Fibroblast of pulmonary artery (primary cell): ENCODE measurements around the gene SPG11.

Experiments used
- DNase-seq: peaks from one replicate; pipeline ENCODE4 v3.0.0-alpha.2; 2010; ENCODE audit warnings: low read depth
- H3K4me3 ChIP-seq: replicated peaks from 2 replicates; pipeline ENCODE4 v1.5.1; 2011; ENCODE audit warnings: low read depth, mild to moderate bottlenecking, control low read depth, low read length, moderate library complexity
- CTCF ChIP-seq: IDR thresholded peaks from 2 replicates; pipeline ENCODE4 v1.5.1; 2011; ENCODE audit warnings: mild to moderate bottlenecking, control low read depth, low read length, inconsistent platforms; ENCODE audit errors: missing control alignments

SPG11 gene

GRCh38 chr15:44595656-44596510 lies 67.6 kb downstream of the SPG11 start:
- no peak overlapping the region for H3K4me3 ChIP-seq
- DNase-seq = no peak
- TF ChIP-seq CTCF = no peak

DNA sequence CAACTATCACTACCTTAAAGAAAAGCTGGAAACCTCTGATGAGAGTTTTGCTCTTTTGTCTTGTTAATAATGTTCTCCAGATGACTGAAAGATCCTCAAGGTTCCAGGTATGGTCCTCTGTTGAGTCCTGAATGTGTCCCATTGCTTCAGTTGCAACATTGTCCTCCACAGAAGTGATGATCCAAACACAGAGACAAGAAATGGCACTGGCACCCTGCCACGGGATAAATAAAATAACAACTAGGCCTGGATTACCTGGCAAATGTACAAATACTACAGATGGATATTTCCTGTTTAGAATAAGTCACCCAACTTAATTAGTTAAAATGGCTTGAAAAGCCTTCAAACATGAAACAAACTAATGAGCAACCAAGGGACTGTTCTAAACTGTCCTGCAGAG lies 68.2 kb downstream of the SPG11 start:
- DNase-seq = no peak
- H3K4me3 ChIP-seq = no peak overlapping the region

GRCh38 chr15:44593042-44593736 lies 70.3 kb downstream of the SPG11 start:
- no peak overlapping the region for H3K4me3 ChIP-seq
- DNase-seq = peak; percentile 44
- TF ChIP-seq CTCF = peak; percentile 62

More for the DNA sequence above, 68.2 kb downstream of the SPG11 start:
- no peak for TF ChIP-seq CTCF

DNA sequence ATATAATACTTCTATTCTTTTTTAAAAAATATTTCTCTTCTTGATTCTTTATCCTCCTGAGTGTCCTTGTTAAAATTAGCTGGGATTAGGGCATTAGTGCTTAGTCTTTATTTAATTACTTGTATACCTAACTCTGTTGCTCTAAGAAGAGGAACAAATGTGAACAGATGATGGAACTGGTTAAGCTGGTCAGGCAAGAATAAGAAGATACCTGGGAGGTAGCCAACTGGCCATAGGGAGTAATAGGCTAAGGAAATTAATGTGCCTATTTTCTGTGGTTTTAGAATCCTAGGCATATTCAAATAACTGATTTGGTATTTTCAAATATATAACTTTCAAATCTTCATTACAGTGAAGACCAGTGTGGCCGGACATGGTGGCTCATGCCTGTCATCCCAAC lies 72.1 kb downstream of the SPG11 start:
- no peak for DNase-seq
- TF ChIP-seq CTCF = no peak
- H3K4me3 ChIP-seq = no peak overlapping the region

- H3K4me3 ChIP-seq = no peak overlapping the region
- no peak for DNase-seq
- no peak for TF ChIP-seq CTCF
Observed at GRCh38 chr15:44588541-44588940, 74.9 kb downstream of the SPG11 start.

GRCh38 chr15:44585633-44586032 lies 77.8 kb downstream of the SPG11 start:
- DNase-seq = no peak
- TF ChIP-seq CTCF = no peak

More at GRCh38 chr15:44585633-44586032, 77.8 kb downstream of the SPG11 start:
- no peak overlapping the region for H3K4me3 ChIP-seq
